GM18868 (cell line): ENCODE measurements around the gene TCFL5.

Experiments
- ATAC-seq: cut with Tn5 transposase; IDR thresholded peaks from one replicate; pipeline ENCODE4 v1.9.1; 2021; ENCODE audit warnings: mild to moderate bottlenecking, moderate library complexity; ENCODE audit not compliant: unreplicated experiment

The TCFL5 gene

DNA sequence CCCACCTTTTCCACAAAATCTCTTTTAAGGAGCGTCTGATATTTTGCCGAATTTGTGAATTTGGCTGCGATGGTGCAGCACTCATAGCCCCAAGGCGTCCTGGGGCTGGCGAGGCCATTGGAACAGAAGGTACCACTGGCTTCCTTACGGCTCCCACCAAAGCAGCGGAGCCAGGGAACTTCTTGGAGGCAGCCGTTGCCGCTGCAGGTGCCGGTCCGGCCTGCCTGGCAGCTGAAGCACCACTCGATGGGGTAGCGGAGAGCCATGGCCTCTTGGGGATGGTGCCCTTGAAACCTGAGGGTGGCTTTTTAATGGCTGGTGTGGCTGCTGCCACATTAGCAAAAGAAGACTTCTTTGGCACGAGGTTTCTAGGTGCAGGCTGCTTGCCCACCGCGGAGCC is 34.9 kb upstream of the TCFL5 start:
- no peak for ATAC-seq

DNA sequence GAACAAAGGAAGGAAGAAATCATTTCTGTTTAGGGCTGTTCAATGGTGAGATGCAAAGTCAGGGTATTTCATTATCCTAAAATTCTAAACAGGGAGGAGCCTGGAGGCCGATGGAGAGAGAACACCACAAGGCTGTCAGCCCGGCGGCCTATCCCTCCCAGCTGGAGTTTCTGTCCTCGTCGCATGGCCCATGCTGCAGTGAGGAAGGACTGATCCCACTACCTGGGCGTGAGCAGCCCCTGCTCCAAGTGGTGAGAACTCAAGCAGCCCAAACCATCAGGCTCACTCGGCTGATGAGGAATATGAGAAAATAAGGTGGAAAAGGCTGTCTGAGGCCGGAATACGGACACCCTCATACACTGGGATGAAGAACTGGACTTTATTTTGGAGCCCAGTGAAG is 33.9 kb upstream of the TCFL5 start:
- ATAC-seq, result no peak

DNA sequence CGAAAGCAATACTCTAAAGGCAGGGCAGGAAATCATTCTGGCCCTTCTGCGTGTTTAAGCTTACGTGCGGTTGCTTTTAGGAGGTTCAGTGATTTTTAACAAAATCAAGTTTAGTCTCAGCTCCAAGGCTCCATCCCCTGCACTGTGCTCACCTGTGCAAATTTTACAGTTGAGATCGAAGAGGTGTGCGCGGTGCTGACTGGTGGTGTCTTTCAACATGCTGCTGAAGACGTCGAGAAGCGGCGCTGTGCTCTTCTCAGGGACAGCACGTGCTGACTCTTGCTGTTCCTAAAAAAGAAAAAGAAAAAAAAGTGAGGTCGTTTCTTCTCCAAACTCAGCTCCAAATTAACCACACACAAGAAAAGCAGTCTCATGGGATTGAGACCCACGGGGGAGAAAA is 32.6 kb upstream of the TCFL5 start:
- ATAC-seq, result no peak

DNA sequence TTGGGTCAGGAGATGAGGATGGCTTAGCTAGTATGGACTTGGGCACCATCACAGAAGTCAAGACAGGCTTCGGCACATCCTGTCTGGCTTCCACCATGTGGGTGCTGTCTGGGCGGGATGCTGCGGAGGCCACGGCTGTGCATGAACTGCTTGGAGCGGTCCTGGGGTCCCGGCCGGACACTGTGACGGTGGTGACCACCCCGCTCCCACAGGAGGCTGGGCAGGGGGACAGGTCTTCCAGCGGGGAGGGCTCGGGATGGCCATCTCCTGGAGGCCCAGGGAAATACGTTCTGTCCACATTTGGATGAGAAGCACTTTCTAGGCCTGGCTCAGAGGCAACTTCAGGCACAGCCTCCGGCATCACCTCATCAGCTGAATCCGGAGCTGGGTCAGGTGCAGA is 32.1 kb upstream of the TCFL5 start:
- no peak for ATAC-seq

DNA sequence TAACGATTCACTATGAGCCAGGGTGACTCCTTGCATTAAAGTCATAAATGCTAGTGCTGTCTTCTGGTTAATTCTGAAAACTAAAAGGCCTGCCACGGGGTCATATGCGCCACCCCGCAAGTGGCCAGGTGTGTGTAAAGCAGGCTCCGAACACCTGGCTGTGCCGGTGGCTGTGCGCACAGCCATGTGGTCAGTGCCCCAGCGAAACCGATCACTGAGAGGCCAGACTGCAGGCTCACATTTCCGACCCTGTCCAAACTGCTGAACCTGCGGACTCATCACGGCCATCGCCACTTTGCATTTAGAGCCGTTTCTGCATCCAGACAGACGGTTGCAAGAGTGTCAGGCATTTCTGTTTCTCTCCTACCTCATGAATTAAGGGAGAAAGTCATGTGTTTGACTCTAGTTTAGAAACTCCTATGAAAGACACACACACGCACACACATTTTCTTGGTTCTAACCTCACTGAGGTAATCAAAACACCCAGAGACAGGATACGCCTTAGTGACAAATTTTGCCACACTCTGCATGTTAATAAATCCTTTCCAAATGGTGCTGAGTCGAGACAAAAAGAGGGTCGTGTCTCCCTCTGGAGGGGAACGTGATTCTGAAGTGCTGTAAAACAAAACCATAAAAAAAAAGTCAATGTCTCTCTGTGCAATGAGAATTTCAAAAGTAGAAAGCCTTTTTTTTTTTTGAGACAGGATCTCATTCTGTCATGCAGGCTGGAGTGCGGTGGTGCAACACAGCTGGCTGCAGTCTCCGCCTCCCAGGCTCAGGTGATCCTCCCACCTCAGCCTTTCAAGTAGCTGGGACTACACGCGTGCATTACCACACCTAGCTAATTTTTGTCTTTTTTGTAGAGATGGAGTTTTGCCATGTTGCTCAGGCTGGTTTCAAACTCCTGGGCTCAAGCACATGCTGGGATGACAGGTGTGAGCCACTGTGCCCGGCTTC is 31.0 kb upstream of the TCFL5 start:
- no peak for ATAC-seq

DNA sequence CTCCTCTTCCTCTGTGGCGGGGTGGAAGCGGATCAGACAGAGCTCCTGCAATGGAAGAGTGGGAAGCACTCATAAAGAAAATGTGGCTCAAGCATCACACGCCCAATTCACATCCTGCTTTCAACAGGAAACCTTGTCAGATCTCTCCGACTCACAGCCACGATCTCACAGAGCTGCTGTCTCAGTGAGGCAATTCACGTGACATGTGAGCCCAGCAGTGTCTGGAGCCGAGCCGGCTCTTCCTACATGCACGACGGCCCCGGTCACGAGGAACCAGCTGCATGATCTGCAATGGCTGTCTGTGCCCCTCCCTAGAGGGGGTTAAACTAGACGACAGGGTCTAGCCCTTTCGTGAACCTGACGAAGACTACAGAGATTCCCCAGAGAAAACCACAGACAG is 29.5 kb upstream of the TCFL5 start:
- ATAC-seq, result no peak

DNA sequence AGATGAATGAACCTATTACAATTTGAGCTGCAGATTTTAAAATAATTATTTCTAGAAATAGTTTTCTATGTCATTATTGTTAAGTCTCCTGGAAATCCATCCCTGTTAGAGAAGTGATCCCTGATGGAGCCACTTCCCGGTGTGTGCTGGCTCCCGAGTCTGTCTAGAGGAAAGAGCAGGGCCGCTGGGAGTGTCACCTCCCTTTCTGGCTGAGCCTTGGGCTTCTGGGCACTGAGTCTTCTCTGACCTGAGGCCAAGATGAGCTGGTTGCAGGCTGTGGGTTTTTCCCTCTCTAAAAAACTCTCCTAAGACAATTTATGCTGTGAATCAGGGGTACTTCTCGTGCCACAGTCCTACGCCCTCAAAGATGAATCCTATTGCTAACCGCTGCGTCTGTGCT is 28.8 kb upstream of the TCFL5 start:
- no peak for ATAC-seq

DNA sequence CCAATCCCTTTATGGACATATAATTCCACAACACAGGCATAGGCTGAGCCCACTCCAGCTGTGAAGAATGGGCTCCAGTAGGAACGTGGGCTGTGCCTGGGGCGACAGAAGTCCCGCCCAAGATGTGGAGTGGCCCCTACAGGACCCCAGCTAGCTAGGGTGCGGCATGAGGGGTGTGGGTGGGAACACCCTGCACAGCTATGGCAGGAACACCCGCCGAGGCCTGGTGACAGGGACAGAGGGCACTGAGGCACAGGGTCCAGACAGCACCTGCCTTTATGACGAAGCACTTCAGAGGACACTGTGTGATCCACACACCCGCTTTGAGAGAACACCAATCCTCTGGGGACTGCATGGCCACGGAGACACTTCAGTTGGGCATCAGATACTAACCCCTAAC is 28.2 kb upstream of the TCFL5 start:
- no peak for ATAC-seq

DNA sequence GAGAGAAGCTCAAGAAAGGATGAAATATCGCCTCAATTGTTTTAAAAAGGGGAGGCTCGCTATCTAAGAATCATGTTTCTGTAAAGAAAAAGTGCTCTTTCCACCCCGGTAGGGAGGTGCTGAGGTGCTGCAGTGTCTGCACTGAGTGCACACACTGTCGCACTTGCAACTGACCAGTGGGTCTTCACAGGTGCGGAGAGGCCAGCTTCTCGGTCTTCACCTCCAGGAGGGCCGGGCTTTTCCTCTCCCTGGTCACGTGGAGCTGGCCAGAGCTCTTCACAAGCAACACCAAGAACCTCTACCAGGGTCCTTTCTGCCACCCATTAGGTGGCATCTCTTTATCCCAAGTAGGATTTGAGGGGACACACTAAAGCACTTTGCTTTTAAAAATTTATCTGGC is 27.8 kb upstream of the TCFL5 start:
- ATAC-seq, result no peak

DNA sequence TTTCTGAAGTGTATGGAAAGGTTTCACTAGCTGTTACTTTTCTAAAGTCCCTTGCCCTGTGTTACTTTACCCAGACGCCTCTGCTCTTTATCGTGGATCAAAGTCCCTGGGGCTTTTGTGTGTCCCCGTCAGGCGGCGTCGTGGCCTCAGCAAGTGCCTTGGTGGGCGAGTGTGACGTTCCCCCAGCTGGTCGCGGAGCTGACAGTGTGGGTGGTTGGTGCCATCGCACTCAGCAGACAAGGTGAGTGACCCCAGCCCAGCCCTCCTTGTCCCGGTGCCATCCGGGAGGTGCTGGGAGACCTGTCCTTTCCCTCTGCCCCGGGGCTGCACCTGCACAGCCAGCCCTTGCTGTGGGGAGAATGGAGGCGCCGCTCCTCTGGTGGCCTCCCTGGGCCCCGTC is 27.3 kb upstream of the TCFL5 start:
- no peak for ATAC-seq

DNA sequence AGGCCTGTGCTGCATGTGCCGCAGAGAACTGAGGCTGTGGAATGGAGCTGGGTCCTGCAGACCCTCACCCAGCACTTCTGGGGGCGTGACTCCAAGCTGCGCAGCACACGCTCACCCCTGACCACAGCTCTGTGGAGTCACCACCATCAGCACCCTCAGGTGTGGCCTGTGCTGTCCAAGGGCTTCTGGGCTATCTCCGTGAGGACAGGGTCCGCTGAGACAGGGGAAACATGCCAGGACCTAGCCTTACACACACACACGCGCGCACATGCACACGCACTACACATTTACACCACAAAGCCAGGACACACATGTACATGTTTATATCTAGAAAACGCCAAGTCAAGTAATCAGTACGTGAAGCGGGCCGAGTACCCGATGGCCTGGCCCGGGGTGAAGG is 26.8 kb upstream of the TCFL5 start:
- no peak for ATAC-seq

DNA sequence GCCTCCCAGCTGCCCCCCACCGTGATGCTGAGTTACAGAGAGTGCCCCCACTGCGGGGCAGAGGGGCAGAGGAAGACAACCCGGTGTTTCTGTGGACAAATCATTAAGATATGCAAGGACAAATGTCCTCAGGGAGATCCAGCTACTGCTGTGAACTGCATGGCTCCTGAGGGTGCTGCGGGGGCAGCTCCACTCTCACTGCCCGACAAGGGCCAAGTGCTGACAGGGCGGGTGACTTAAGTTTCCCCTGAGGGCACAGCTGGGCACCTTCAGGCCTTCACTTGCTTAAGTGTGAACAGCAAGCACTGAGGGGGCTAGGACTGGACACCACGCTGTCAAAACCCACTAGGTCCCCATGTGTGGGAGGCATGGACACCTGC is 26.2 kb upstream of the TCFL5 start:
- no peak for ATAC-seq

DNA sequence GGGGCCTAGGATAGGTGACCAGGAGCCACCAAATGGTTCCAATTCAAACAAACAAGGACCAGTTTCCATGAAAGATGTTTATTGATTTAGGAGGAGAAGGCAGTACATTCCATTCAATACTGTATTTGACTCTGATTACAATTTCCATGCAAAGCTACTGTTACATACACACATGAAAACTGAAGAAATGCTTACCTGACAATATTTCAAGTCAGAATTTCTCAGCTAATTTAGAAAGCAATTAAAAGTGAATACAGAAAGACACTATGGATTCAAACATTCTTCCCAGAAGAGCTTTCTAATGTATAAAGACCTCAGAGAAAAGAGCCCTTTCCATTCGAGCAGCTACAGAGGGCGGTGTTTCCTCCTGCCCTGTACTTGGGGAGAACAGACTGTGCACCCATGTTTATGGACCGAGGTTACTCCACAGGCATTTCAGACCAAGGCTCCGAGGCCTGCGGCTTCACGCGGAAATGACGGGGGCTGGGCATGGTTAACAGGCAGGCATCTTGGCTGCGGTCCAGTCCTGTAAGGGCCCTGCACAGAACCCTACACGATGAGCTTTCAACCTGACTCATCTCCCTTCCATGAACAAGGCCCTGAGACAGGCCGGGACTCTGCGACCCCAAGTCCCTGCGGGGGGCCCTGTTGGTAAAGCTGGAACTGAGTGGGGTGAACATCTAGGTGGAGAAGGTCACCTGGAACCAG is 25.7 kb upstream of the TCFL5 start:
- ATAC-seq, result no peak

DNA sequence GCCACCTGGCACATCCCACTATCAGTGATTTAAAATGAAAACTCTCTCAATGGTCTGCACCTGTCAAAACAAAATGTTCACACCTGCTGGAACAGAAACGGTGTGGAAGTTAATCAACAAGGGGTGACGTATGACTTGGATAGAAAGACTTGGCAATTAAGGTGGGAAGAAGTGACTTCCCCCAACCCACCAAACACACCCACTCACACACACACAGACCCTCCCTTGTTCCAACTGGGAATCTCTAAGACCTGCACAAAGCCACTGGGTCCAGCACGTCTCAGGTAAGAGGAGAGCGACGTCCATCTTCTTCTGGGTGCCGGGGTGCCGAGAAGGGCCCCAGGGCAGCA is 25.1 kb upstream of the TCFL5 start:
- ATAC-seq, result no peak

DNA sequence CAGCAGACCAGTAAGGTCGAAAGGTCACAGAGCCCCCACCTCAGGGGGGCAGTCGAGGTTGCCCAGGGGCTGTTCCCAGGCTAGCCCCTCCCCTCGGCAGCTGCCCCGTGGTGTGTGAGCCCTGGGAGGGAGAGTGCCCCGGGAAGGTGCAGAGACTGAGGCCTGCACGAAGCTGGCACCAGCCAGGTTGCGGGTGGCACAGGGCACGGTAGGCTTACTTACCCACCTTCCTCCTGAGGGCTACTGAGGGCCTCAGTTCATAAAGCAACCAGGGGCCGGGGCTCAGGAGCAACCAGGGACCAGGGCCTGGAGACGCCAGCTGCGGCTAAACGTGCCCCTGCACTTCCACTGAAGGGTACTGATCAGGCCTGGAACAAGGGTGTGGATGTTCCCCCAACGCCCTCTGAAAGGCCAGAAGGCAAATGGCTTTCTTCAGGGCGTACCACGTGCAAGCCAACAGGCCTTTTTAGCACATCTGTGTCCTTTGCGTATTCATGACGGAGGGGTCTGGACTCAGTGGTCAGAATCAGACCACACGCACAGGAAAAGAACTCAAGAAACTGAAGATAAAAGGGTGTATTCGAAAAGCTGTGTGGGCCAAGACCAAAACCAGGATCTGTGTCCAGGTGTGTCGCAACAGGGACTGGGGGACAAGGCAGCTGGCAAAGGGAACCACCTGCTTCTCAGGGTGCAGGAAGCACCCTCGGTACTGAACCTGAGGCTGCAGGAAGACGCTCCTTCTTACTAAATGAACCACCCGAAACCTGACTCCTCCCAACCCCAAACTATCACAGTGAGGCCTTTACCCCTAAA is 24.5 kb upstream of the TCFL5 start:
- no peak for ATAC-seq

DNA sequence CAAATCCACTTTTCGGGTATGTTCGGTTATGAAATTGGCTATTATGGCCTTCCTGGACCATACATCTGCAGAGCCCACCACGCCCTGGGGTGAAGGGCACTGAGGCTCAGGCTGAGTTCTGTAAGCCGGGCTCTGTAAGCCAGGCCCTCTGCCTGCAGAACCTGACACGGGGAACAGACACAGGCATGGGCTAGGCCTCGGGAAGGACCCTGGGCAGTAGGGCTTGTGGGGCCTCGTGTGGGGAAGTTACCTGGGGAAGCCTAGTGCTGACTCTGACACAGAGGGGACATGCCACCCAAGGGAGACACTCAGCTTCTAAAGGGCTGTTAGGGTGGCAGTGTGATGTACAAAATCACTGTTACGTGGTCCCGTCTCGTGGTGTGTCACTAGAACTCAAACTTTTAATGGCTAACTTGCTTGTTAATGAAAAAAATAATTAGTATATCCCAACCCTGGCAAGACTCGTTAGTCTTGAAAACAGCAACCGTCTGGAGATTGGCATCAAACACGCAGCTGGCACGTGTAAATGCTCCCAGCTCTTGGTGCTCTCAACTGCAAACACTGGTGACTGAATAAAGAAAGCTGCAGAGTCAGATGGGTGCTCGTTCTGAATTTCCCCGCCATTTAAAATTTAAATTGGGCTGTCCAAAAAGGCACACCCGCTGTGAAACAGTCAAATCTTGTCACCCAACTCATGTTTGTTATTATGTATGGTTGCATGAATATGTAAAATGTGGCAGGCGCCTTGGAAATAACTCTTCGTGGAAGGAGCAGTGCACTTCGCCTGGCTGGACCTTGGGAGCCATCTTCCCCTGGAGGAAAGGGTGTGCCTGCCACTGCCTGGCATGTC is 23.6 kb upstream of the TCFL5 start:
- no peak for ATAC-seq

DNA sequence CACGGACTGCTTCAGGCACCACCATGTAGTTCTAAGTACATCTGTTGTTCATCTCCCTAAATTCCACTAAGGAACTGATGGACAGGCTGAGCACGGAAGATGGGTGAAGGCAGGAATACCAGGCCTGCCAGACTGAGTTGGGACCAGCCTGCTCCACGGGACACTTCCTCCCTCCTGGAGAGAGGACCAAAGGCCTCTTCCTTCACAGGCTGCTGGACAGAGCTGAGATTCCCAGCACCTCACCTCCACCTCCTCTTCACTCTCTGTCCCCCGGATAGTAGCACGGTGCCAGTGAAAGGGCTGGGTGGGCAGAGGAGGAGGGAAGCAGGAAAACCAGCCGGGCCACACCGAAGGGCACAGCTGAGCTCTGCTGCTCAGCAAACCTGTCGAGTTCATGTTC is 22.9 kb upstream of the TCFL5 start:
- no peak for ATAC-seq

DNA sequence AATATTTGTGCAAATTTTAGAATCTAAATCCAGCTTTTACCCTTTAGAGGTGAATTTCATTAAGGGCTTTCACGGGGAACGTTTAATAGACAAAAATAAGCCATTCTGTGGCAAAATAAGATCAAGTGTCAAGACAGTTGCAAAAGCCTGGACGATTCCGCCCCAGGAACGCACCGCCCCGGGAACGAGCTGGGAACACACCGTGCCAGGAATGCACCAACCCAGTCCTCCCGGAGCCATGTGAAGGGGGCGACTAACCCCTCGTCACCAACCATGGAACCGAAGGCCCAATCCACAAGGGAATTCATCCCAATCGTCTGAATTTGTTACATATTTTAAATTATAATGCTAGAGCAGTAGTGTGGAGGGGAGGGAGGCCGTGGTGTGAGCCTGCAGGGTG is 20.8 kb upstream of the TCFL5 start:
- ATAC-seq, result no peak

DNA sequence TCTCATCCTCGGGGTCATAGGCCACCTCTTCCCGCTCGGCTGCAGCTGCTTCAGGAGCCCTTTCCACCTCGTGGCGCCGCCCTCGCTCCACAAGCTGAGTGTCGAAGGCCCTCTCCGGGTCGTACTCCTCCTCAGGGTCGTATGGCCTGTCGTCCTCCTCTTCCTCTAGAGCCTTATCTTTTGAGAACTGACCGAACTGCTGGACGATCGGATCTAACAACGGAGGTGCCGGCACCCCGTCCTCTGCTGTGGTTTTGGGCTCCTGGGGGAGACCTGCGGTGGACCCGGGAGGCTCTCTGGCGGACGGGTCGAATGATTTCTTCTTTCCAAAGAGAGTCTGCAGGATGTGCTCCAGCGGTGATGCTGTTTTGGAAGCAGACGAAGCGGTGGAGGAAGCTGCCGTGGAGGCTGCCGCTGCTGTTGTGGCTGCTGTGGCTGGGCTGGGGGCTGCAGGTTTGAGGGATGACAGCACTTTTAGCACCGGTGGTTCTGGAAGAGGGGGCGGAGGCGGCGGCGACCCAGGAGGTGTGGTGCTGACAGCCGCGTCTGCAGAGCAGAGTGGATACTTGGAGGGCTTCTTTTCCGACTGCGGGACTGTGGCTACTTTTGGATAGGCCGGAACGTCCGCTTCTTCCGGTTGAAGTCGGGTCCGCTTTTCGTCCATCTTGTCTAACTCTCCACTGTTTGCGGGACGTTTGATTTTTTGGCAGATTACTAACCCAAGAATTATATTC is 20.2 kb upstream of the TCFL5 start:
- ATAC-seq, result no peak
